ENCODE results near the gene MORN3.
A peak's percentile ranks its signal among the peaks of the same experiment; 100 is the strongest.
"Not testable (repeated sequence)": the region's sequence is repeated elsewhere in the genome, so short reads cannot be mapped to it uniquely, and the experiment has no call there.

The MORN3 gene

DNA sequence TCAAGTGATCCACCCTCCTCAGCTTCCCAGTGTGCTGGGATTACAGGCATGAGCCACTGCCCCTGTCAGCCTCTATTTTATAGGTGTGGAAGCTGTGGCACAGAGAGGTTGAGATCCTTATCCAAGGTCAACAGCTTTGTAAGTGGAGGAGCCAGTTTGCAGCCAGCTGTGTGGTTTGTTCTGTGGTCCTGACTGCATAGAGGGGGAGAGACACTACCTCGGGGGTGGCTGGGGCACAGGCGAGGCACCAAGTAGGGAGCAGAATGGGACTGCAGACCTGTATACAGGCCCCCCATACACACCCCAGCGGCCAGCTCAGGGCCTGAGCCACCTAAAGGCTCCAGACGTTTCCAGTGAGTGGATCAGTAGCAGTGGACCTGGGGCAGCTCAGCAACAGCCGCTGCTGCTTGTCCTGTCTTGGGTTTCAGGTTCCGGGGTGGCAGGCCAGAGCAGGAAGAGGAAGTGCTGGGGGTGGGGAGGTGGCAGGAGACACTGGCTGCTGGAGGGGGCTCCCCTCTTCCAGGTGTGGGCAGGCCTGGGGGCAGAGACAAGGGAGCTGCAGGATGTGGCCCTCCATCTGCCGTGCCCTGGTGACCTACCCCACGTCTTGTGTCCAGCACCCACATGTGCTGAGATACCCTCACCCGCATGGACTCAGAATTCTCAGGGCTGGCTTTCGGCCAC is 32.1 kb downstream of the MORN3 start:
- DNase-seq, result no peak

DNA sequence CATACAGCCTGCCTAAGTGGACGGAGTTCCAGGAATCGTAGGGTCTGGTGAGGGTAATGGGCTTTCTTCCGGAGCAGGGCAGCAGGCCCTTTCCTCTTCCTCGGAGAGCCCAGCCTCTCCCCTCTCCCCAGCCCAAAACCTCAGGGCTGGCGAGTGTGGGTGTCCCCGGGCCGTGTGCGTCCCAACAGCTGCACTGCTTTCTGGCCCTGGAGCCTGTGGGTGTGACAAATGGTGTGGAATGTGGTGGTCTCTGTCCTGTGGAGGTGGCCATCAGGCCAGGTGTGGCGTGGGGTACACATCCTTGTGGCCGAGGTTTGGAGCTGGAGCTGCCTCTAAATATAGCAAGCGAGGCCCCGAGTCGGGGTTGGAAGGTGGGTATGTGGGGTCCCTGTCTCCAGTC is 34.6 kb downstream of the MORN3 start:
- no peak for DNase-seq

DNA sequence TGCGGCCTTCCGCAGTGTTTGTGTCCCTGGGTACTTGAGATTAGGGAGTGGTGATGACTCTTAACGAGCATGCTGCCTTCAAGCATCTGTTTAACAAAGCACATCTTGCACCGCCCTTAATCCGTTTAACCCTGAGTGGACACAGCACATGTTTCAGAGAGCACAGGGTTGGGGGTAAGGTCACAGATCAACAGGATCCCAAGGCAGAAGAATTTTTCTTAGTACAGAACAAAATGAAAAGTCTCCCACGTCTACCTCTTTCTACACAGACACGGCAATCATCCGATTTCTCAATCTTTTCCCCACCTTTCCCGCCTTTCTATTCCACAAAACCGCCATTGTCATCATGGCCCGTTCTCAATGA is 35.6 kb downstream of the MORN3 start:
- not testable (repeated sequence) for DNase-seq

- DNase-seq, result no peak
These were observed 37.1 kb downstream of the MORN3 start for GRCh38 chr12:121632069-121632970.

DNA sequence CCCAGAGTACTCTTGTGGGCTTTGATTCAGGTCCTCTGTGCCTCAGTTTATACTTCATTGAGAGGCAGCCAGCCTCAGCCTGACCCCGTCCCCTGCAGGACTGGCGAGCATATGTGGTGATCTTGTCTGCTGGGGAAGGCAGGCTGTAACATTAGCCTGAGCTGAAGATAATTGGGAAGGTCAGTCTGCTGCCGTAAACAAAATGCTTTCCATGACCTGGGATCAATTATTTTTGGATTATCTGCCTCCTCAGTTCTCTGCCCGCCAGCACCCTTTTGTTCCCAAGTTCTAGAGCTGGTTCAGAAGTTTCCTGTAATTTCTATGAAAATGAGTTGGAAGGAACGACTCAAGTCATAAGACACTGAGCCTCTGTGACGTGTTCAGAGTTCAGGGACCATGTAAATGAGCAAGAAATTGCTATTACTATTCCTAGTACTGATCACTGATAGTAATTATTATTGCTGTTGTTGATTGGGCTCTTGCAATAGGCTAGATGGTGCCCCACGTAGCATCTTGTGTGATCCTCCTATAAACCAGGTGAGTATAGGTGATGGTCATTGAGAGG is 38.6 kb downstream of the MORN3 start:
- no peak for DNase-seq

GRCh38 chr12:121628536-121628935 is 40.9 kb downstream of the MORN3 start:
- no peak for DNase-seq

- DNase-seq, result no peak
These were observed 41.4 kb downstream of the MORN3 start for GRCh38 chr12:121628037-121628436.

- no peak for DNase-seq
These were observed 42.4 kb downstream of the MORN3 start for GRCh38 chr12:121626853-121627640.

DNA sequence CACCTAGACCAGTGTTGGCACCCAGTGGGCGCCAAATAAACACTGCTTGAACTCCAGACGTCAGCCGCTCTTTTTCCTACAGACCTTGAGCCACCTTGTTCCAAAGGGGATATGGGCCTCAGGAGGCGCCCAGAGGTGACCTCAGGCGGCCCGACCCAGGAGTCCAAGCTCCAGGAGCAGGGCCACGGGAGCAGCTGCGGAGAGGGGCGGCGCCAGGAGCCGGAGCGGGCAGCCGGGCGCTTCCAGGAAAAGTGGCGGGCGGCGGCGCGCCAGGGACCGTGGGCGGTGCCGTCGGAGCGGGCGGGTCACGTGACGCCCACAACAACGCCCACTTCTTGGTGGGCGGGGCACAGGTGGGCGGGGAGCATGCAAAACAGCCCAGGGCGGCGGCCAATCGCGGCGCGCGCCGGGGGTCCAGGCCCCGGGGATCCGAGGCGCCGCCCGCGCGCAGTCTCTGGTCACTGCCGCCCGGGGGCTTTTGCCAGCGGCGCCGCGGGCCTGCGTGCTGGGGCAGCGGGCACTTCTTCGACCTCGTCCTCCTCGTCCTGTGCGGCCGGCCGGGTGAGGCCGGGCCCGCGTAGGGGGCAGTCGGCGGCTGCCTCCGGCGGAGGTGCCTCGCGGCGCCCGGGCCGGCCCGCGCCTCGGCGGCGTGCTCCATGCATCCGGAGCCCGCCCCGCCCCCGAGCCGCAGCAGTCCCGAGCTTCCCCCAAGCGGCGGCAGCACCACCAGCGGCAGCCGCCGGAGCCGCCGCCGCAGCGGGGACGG is 43.2 kb downstream of the MORN3 start, which contains the start of gene ORAI1:
Gene ORAI1 (plus strand): TSS at position 444 of the 766 bp plus-strand sequence.
- DNase-seq, result peak; percentile 89

- no peak for DNase-seq
These were observed 49.0 kb downstream of the MORN3 start for GRCh38 chr12:121620333-121620891.

- no peak for DNase-seq
These were observed 50.7 kb downstream of the MORN3 start for GRCh38 chr12:121618659-121619233.

GRCh38 chr12:121614872-121615467 is 54.5 kb downstream of the MORN3 start:
- no peak for DNase-seq

- no peak for DNase-seq
These were observed 56.0 kb downstream of the MORN3 start for GRCh38 chr12:121613462-121613861.

GRCh38 chr12:121611306-121611705 is 58.1 kb downstream of the MORN3 start:
- DNase-seq, result no peak

DNA sequence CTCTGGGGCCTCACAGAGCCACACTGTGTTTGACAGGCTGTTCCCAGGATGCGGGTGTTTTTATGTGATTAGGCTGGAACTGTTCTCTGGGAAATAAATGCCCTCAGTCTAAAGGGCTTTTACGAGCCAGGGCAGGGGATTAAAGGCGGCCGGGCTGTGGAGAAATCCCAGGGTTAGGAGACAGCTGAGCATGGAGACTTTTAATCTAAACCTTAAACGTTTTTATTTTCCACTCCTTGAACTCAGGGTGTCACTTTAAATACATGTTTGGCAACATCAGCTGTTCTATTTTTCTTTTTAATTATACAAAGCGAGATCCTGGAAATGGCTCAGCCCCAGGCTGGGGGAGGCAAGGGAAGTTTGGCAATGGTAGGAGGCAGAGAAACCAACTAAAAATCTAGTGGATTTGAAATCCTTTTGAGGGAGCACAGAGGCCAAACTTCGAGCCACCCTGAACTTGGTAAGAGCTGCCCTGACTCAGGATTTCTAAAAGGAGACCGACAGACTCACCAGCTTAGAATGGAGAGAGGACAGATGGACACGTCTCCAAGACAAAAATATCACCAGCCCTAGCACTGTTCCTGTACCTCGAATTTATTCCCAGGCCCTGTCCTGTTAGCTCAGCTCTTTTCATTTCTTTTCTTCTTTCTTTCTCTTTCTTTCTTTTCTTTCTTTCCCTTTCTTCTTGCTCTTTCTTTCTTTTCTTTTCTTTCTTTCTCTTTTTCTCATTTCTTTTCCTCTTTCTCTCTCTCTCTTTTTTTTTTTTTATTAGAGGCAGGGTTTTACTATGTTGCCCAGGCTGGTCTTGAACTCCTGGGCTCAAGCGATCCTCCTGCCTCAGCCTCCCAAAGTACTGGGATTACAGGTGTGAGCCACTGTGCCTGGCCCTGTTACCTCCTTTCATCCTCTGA is 59.0 kb downstream of the MORN3 start:
- no peak for DNase-seq

- DNase-seq, result no peak
These were observed 61.2 kb downstream of the MORN3 start for GRCh38 chr12:121608301-121608700.

DNA sequence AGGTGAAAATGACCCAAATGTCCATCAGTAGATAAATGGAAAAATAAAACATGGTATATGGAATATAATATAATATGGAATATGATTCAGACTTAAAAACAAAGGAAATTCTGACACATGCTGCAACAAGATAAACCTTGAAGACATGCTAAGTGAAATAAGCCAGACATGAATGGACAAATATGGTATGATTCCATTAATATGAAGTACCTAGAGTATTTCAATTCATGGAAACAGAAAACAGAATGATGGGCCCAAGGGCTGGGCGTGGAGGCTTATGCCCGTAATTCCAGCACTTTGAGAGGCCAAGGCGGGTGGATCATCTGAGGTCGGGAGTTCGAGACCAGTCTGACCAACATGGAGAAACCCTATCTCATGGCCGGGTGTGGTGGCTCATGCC is 65.9 kb downstream of the MORN3 start:
- no peak for DNase-seq

DNA sequence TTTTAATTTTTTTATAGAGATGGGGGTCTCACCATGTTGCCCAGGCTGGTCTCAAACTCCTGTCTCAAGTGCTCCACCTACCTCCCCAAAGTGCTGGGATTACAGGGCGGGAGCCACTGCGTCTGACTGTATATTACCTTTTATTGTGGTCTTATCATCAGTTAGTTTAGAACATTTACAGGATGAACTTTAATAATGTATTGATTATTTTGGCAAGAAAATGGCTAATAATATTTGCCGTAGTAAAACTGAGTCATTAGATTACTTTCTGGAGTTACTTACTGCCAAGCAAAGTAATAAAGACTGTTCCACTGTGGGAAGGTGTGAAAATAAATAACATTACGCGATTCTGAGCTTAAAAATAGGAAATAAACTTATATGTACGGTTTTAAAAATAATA is 66.7 kb downstream of the MORN3 start:
- no peak for DNase-seq

DNA sequence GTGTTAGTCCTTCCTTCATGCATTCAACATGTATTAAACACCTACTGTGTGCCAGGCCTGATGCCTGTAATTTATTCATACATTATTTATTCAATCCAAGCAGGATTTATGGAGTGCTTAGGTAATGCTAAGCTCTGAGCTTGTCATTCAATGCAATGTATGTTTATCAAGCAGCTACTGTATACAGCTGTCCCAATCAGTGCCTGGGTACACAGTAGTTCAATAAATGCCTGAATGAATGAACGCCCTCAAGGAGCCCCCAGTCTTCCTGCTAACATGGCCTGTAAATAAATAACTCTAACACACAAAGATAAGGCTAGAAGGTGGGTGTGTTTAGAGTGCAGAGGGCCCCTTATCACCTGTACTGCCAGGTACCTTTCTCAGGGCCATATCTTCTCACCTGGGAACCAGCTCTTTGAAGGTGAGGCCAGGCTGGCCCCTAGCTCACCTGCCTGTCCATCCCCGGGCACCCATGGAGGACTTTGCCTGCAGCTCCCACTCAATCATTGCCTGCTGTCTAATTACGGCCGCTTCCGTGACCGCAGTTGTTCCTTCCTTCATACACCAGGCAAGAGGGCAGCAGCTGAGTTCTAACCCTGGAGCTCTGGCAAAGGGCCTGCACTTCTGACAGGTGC is 68.6 kb downstream of the MORN3 start:
- DNase-seq, result no peak
